Measurements from ENCODE around the gene UXT. TPM values are rescaled to one million over a fixed set of nuclear protein-coding genes. Genes with fewer than 3 reads are reported as not detected.

The UXT gene
- total and polyA plus RNA-seq, 2 of the 4 experiments (the other 2 are of a cell fraction): 106 to 164 TPM

GRCh38 chrX:47612418-47612817, 46.6 kb downstream of the UXT start:
- H4K91ac ChIP-seq (ENCODE audit: insufficient read depth, low read depth, low read length): no peak overlapping the region
- in situ Hi-C loops (cut with MboI; ENCODE audit: low sequenced_read_pairs) (no loop called here), intact Hi-C loops (cut with micrococcal nuclease) (no loop called here), dilution Hi-C loops (cut with HindIII; ENCODE audit: low sequenced_read_pairs, unreplicated experiment) (no loop called here)
- ATAC-seq (ENCODE audit: low read depth) (no peak), DNase-seq (no peak)
- no peak overlapping the region for H3K27ac ChIP-seq (ENCODE audit: insufficient read depth, low read length)
- no peaks in the 10 kb centered on the region for H3K9me3 ChIP-seq (ENCODE audit: control insufficient read depth, insufficient read depth, low read length)
- H3K4ac ChIP-seq (ENCODE audit: low read depth, low read length): no peak overlapping the region
- no peak overlapping the region for H2AK5ac ChIP-seq (ENCODE audit: low read depth, low read length)
- no peak overlapping the region for H4K5ac ChIP-seq (ENCODE audit: low read depth, low read length)
- no peak overlapping the region for H2BK120ac ChIP-seq (ENCODE audit: low read depth, low read length)
- H3K14ac ChIP-seq (replicated peaks; ENCODE audit: low read depth, low read length): no peak overlapping the region
- H3K9ac ChIP-seq (ENCODE audit: low read depth, low read length): no peak overlapping the region
- no peaks in the 10 kb centered on the region for H3K79me1 ChIP-seq (ENCODE audit: low read depth in 1 of 2, low read length in 2 of 2)
- H3K4me1 ChIP-seq (ENCODE audit: control insufficient read depth, insufficient read depth, low read length): no peaks in the 10 kb centered on the region
- H2BK5ac ChIP-seq (ENCODE audit: low read depth, low read length, poor library complexity, severe bottlenecking): no peak overlapping the region
- peaks cover 3% of the 10 kb centered on the region for H4K20me1 ChIP-seq (ENCODE audit: insufficient read depth, low read length)
- TF ChIP-seq BHLHE40 (IDR thresholded peaks at IDR 0.05; ENCODE audit: low read depth, low read length) (no peak), CTCF (conservative IDR thresholded peaks at IDR 0.05; ENCODE audit: low read depth, low read length) (no peak), MAZ (IDR thresholded peaks at IDR 0.05; ENCODE audit: borderline replicate concordance, low read depth, low read length) (no peak), RCOR1 (IDR thresholded peaks at IDR 0.05; ENCODE audit: insufficient replicate concordance, low read length) (no peak), POLR2A (IDR thresholded peaks at IDR 0.05; ENCODE audit: low read depth, low read length) (no peak), CHD1 (IDR thresholded peaks at IDR 0.05; ENCODE audit: low read depth, low read length) (no peak), SMC3 (IDR thresholded peaks at IDR 0.05; ENCODE audit: low read depth, low read length) (no peak), CEBPB (IDR thresholded peaks at IDR 0.05; ENCODE audit: low read depth, low read length) (no peak), FOS (IDR thresholded peaks at IDR 0.05; ENCODE audit: low read depth, low read length) (no peak), NFE2L2 (IDR thresholded peaks at IDR 0.05; ENCODE audit: low read depth, low read length) (no peak), MAFK (IDR thresholded peaks at IDR 0.05; ENCODE audit: low read depth, low read length) (no peak)
- TF ChIP-seq, protein P1, sequence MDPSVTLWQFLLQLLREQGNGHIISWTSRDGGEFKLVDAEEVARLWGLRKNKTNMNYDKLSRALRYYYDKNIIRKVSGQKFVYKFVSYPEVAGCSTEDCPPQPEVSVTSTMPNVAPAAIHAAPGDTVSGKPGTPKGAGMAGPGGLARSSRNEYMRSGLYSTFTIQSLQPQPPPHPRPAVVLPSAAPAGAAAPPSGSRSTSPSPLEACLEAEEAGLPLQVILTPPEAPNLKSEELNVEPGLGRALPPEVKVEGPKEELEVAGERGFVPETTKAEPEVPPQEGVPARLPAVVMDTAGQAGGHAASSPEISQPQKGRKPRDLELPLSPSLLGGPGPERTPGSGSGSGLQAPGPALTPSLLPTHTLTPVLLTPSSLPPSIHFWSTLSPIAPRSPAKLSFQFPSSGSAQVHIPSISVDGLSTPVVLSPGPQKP (IDR thresholded peaks at IDR 0.05; ENCODE audit: borderline replicate concordance, low read depth, low read length): no peak
- no peak overlapping the region for H4K8ac ChIP-seq (ENCODE audit: low read depth in 2 of 2, low read length in 2 of 2)
- H3K4me2 ChIP-seq (ENCODE audit: low read depth, low read length): no peak overlapping the region
- CTCF ChIA-PET: no interaction called here
- H3K36me3 ChIP-seq (ENCODE audit: control insufficient read depth, insufficient read depth, low read length): no peaks in the 10 kb centered on the region
- H2BK20ac ChIP-seq (ENCODE audit: low read depth, low read length): no peak overlapping the region
- H3K18ac ChIP-seq (ENCODE audit: low read depth, low read length): no peak overlapping the region
- no peak overlapping the region for H2AK9ac ChIP-seq (replicated peaks; ENCODE audit: low read depth, low read length, poor library complexity)
- POLR2A ChIA-PET (ENCODE audit: unreplicated experiment): no interaction called here
- no peak overlapping the region for H3K4me3 ChIP-seq (ENCODE audit: insufficient read depth, low read depth, low read length)
- H2BK15ac ChIP-seq (ENCODE audit: low read depth, low read length): no peak overlapping the region
- no peak overlapping the region for H3K56ac ChIP-seq (ENCODE audit: extremely low read depth, insufficient read depth, low read length)
- H2AFZ ChIP-seq (replicated peaks; ENCODE audit: low read length, poor library complexity): no peak overlapping the region
- H3K9me1 ChIP-seq (ENCODE audit: insufficient read depth, low read length): no peaks in the 10 kb centered on the region
- H3K27me3 ChIP-seq (ENCODE audit: control insufficient read depth, insufficient read depth, low read length): peaks cover 5% of the 10 kb centered on the region; the same call in 1 of the 2 replicates
- no TSS peak for BruUV-seq (replicated peaks)
- no peak overlapping the region for H3K23ac ChIP-seq (ENCODE audit: low read depth, low read length)

Measured in IMR-90 (cell line).